Measurements from ENCODE around the gene FNDC5. TPM values are rescaled to one million over a fixed set of nuclear protein-coding genes. Genes with fewer than 3 reads are reported as not detected.

Gene FNDC5
- polyA plus RNA-seq, 1 donor (not counting 4 experiments of a cell fraction or from before 2014, with no cell fraction given): not detected

DNA sequence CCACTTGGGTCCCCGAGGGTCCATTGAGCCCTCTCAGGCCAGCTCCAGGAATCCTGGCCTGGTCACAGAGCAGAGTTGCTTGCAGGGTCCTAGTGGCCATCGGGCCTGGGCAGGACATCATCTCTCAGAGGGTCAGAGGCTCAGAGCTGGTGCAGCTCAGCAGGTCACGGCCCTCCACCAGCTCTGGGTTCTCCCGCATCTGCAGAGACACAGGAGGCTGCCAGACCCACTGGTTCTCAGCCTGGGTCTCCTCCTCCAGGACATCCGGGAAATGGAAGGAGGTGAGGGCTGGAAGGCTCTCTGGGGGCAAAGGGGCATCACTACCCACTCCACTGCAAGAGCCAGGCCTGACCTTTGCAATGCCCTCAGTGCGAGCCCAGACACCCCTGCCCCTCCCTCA lies 24.0 kb upstream of the FNDC5 start:
- Histone ChIP-seq H3K9ac (ENCODE audit: control insufficient read depth, extremely low read depth, insufficient read depth, low read length) (no peak overlapping the region), H3K9me1 (ENCODE audit: control insufficient read depth, extremely low read depth, insufficient read depth, low read length) (no peaks in the 10 kb centered on the region), H3K9me3 (ENCODE audit: control insufficient read depth, low read depth, low read length) (no peaks in the 10 kb centered on the region), H3K79me2 (ENCODE audit: control insufficient read depth, insufficient read depth, low read length) (peaks cover under 1% of the 10 kb centered on the region), H3K27ac (ENCODE audit: control insufficient read depth, insufficient read depth, low read length) (no peak overlapping the region), H3K4me2 (ENCODE audit: control insufficient read depth, extremely low read depth, insufficient read depth, low read depth, low read length) (no peak overlapping the region), H4K20me1 (ENCODE audit: control insufficient read depth, extremely low read depth, insufficient read depth, low read length) (no peaks in the 10 kb centered on the region), H2AFZ (ENCODE audit: control insufficient read depth, low read length) (no peak overlapping the region), H3K36me3 (ENCODE audit: control insufficient read depth in 2 of 2, extremely low read depth in 1 of 2, insufficient read depth in 2 of 2, low read length in 2 of 2) (peaks cover 2 to 19% of the 10 kb centered on the region in 2 experiments), H3K4me1 (ENCODE audit: control insufficient read depth, extremely low read depth, insufficient read depth, low read length) (peaks cover 31% of the 10 kb centered on the region), H3K4me3 (ENCODE audit: control insufficient read depth in 2 of 3, extremely low read depth in 1 of 3, insufficient read depth in 2 of 3, low read depth in 1 of 3, low read length in 3 of 3) (no peak overlapping the region), H3K27me3 (ENCODE audit: control insufficient read depth, extremely low read depth, insufficient read depth, low read length) (peaks cover 15% of the 10 kb centered on the region)
- no peak for FAIRE-seq
- DNase-seq (ENCODE audit: low read depth, low spot score): no peak
- dilution Hi-C loops (cut with MboI; ENCODE audit: extremely low pct_ligation_motif_present, low sequenced_read_pairs): no loop called here
- TF ChIP-seq, protein P1, sequence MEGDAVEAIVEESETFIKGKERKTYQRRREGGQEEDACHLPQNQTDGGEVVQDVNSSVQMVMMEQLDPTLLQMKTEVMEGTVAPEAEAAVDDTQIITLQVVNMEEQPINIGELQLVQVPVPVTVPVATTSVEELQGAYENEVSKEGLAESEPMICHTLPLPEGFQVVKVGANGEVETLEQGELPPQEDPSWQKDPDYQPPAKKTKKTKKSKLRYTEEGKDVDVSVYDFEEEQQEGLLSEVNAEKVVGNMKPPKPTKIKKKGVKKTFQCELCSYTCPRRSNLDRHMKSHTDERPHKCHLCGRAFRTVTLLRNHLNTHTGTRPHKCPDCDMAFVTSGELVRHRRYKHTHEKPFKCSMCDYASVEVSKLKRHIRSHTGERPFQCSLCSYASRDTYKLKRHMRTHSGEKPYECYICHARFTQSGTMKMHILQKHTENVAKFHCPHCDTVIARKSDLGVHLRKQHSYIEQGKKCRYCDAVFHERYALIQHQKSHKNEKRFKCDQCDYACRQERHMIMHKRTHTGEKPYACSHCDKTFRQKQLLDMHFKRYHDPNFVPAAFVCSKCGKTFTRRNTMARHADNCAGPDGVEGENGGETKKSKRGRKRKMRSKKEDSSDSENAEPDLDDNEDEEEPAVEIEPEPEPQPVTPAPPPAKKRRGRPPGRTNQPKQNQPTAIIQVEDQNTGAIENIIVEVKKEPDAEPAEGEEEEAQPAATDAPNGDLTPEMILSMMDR (optimal IDR thresholded peaks at IDR 0.05 in 1 of 3, IDR thresholded peaks at IDR 0.05 in 1 of 3, conservative IDR thresholded peaks at IDR 0.05 in 1 of 3; ENCODE audit: extremely low read depth in 1 of 3, insufficient read depth in 2 of 3, low read length in 3 of 3): no peak
- no peak for TF ChIP-seq EZH2 (IDR thresholded peaks at IDR 0.05; ENCODE audit: low read length)

DNA sequence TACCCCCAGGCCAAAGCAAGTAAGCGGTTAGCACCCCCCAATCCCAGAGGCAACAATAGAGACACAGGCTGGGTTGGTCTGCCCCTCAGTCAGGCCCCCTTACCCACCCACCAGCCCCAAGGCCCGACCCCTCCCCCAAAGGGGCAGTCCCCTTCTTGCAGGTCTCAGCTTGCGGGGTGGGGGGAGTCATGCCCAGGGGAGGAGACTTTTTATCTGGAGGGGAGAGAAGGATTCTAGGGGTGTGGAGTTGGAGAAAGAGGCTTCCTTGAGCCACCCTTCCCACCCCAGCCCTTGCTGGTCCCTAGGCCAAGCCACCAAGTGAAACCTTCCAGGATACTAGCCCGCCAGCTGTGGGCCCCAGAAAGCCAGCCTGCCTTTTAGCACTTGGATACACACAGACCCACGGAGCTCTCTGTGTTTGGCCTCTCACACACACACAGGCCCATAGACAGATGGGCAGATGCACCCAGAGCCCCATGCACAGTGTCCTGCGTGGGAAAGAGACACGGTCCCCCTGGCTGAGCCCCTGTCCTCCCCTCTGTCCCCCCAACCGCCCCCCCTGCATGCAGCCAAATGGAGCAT lies 23.4 kb upstream of the FNDC5 start:
- peaks cover 15% of the 10 kb centered on the region for H3K27me3 ChIP-seq (ENCODE audit: control insufficient read depth, extremely low read depth, insufficient read depth, low read length)
- DNase-seq (ENCODE audit: low read depth, low spot score) (no peak), FAIRE-seq (no peak)
- H3K4me1 ChIP-seq (ENCODE audit: control insufficient read depth, extremely low read depth, insufficient read depth, low read length): peaks cover 31% of the 10 kb centered on the region
- no peak overlapping the region for H2AFZ ChIP-seq (ENCODE audit: control insufficient read depth, low read length)
- H4K20me1 ChIP-seq (ENCODE audit: control insufficient read depth, extremely low read depth, insufficient read depth, low read length): no peaks in the 10 kb centered on the region
- no peak overlapping the region for H3K27ac ChIP-seq (ENCODE audit: control insufficient read depth, insufficient read depth, low read length)
- H3K79me2 ChIP-seq (ENCODE audit: control insufficient read depth, insufficient read depth, low read length): no peaks in the 10 kb centered on the region
- no peaks in the 10 kb centered on the region for H3K9me1 ChIP-seq (ENCODE audit: control insufficient read depth, extremely low read depth, insufficient read depth, low read length)
- TF ChIP-seq, protein P1 (optimal IDR thresholded peaks at IDR 0.05 in 1 of 3, IDR thresholded peaks at IDR 0.05 in 1 of 3, conservative IDR thresholded peaks at IDR 0.05 in 1 of 3; ENCODE audit: extremely low read depth in 1 of 3, insufficient read depth in 2 of 3, low read length in 3 of 3): no peak
- no peak for TF ChIP-seq EZH2 (IDR thresholded peaks at IDR 0.05; ENCODE audit: low read length)
- peaks cover 2 to 19% of the 10 kb centered on the region in 2 experiments for H3K36me3 ChIP-seq (ENCODE audit: control insufficient read depth in 2 of 2, extremely low read depth in 1 of 2, insufficient read depth in 2 of 2, low read length in 2 of 2)
- no peaks in the 10 kb centered on the region for H3K9me3 ChIP-seq (ENCODE audit: control insufficient read depth, low read depth, low read length)
- H3K4me2 ChIP-seq (ENCODE audit: control insufficient read depth, extremely low read depth, insufficient read depth, low read depth, low read length): no peak overlapping the region
- dilution Hi-C loops (cut with MboI; ENCODE audit: extremely low pct_ligation_motif_present, low sequenced_read_pairs): no loop called here
- no peak overlapping the region for H3K9ac ChIP-seq (ENCODE audit: control insufficient read depth, extremely low read depth, insufficient read depth, low read length)
- no peak overlapping the region for H3K4me3 ChIP-seq (ENCODE audit: control insufficient read depth in 2 of 3, extremely low read depth in 1 of 3, insufficient read depth in 2 of 3, low read depth in 1 of 3, low read length in 3 of 3)

All from keratinocyte (primary cell).